ENCODE measurements around the gene ERI3.

ERI3 gene

DNA sequence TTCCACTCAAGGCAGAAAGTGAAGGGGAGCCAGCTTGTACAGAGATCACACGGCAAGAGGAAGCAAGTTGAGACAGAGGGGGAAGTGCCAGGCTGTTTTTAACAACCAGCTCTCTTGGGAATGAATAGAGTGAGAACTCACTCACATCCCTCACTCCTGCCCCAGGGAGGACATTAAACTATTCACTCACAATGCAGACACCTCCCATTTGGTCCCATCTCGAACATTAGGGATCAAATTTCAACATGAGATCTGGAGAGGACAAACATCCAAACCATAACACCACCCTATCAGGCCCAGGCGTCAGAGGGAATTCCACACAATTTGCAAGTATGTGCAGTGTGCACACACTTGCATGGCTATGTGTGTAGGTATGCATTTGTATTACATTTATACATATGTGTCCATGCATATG, 79.1 kb downstream of the ERI3 start:
- Mint-ChIP-seq H3K27ac (no peak overlapping the region), H3K36me3 (peaks cover 4% of the 10 kb centered on the region), H3K4me3 (no peak overlapping the region), H3K27me3 (no peaks in the 10 kb centered on the region), H3K9me3 (no peaks in the 10 kb centered on the region), H3K4me1 (peaks cover 20% of the 10 kb centered on the region)
- no peak for DNase-seq
- CTCF ChIA-PET, result no interaction called here

DNA sequence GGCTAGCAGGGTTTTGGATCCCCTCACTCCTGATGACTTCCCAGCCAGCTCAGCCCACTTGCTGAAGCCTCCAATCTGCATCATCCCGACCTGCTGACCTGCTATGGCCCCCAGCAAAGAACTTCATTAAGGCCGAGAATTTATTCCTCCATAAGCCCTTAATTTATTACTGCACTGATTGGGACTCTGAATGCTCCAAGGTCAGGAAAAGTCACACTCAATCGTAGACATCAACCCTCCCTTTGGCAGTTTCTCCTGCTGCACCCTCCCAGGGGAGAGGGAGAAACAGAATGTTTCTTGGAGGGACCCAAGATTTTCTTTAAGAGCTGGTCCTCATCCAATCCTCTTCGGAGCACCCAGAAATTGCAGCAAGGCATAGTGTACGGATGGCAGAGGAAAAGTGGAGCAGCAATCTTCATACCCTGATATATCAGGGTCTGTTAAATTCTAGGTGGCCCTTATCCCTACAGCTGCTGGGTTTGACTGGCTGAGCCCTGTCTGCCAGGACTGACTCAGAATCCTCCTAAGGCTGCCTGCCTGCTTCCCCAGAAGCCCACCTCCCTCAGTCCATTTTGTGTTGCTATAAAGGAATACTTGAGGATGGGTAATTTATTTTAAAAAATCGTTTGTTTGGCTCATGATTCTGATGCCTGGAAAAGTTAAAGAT, 79.6 kb downstream of the ERI3 start:
- Mint-ChIP-seq H3K27me3 (no peaks in the 10 kb centered on the region), H3K36me3 (peaks cover 4% of the 10 kb centered on the region), H3K27ac (no peak overlapping the region), H3K4me1 (peaks cover 20% of the 10 kb centered on the region), H3K9me3 (no peaks in the 10 kb centered on the region), H3K4me3 (no peak overlapping the region)
- CTCF ChIA-PET, result interaction anchor here (0.8 to 1.3 kb wide), 2 partner anchors 36 to 42 kb away, joined by 3 to 4 read pairs; no protein-coding TSS in a partner anchor
- DNase-seq, result no peak

- peak overlapping the region; percentile 38 for H3K27ac Mint-ChIP-seq
- CTCF ChIA-PET, result interaction anchor here (1.3 kb wide), 1 partner anchor 35 kb away, joined by 4 read pairs; no protein-coding TSS in a partner anchor
Observed at GRCh38 chr1:44273560-44274350, 81.3 kb downstream of the ERI3 start.

DNA sequence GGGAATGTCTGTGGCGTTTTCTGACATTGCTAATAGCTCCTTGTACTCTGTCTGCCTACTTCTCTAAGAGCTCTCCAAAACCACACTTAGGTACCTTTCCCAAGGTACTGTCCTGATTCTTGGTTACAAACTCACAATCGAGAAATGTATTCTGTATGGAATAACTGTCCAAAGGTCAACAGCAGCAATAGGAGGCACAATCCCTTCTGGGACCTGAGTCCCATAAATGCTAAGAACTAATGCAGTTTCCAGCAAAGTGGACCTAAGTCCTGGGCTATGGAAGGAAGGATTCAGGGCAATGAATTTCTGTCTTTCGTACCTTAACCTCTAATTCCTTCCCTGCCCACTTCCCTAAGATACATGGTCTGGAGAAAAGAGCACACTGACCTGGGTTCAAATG, 82.1 kb downstream of the ERI3 start:
- CTCF ChIA-PET, result no interaction called here
- Mint-ChIP-seq H3K27me3 (no peaks in the 10 kb centered on the region), H3K4me3 (no peak overlapping the region), H3K4me1 (peaks cover 20% of the 10 kb centered on the region), H3K27ac (no peak overlapping the region), H3K9me3 (no peaks in the 10 kb centered on the region), H3K36me3 (peaks cover 4% of the 10 kb centered on the region)
- DNase-seq, result no peak

More at GRCh38 chr1:44273560-44274350, 81.3 kb downstream of the ERI3 start:
- no peaks in the 10 kb centered on the region for H3K9me3 Mint-ChIP-seq
- no peak for DNase-seq
- H3K4me1 Mint-ChIP-seq, result peaks cover 20% of the 10 kb centered on the region
- no peaks in the 10 kb centered on the region for H3K27me3 Mint-ChIP-seq
- H3K36me3 Mint-ChIP-seq, result peaks cover 4% of the 10 kb centered on the region
- H3K4me3 Mint-ChIP-seq, result no peak overlapping the region

DNA sequence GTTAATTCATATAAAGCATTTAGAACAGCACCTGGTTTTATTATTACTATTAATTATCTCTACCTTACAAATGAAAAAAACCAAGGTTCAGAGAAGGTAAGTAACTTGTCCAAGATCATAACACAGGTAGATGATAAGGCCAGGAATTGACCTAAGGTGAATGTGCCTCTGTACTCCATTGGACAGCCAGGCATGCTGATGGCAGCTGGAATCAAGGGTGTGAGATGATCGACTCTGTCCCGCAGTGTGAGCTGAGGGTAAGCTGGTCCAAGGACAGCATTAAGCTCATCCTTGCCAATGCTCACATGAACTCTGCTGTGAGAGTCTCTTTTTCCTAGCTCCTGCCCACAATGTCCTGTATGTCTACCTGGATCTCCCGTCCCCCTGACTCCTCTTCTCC, 83.4 kb downstream of the ERI3 start:
- no peak for DNase-seq
- Mint-ChIP-seq H3K27me3 (no peaks in the 10 kb centered on the region), H3K9me3 (no peaks in the 10 kb centered on the region), H3K27ac (no peak overlapping the region), H3K4me1 (peaks cover 20% of the 10 kb centered on the region), H3K4me3 (no peak overlapping the region), H3K36me3 (peaks cover 4% of the 10 kb centered on the region)
- CTCF ChIA-PET, result interaction anchor here (1.2 kb wide), 1 partner anchor 46 kb away, joined by 4 read pairs; no protein-coding TSS in a partner anchor

- Mint-ChIP-seq H3K27me3 (no peaks in the 10 kb centered on the region), H3K9me3 (no peaks in the 10 kb centered on the region), H3K36me3 (peaks cover 4% of the 10 kb centered on the region), H3K27ac (no peak overlapping the region), H3K4me3 (no peak overlapping the region), H3K4me1 (peaks cover 20% of the 10 kb centered on the region)
- DNase-seq, result no peak
- CTCF ChIA-PET, result interaction anchor here (1.2 kb wide), 1 partner anchor 47 kb away, joined by 4 read pairs; no protein-coding TSS in a partner anchor
Observed at GRCh38 chr1:44270686-44271628, 84.1 kb downstream of the ERI3 start.

GRCh38 chr1:44268054-44268453, 87.0 kb downstream of the ERI3 start:
- H3K27me3 Mint-ChIP-seq, result no peaks in the 10 kb centered on the region
- no peak overlapping the region for H3K4me3 Mint-ChIP-seq
- CTCF ChIA-PET, result no interaction called here
- no peak overlapping the region for H3K27ac Mint-ChIP-seq
- H3K36me3 Mint-ChIP-seq, result no peaks in the 10 kb centered on the region
- H3K9me3 Mint-ChIP-seq, result no peaks in the 10 kb centered on the region
- H3K4me1 Mint-ChIP-seq, result peaks cover 20% of the 10 kb centered on the region
- DNase-seq, result no peak

DNA sequence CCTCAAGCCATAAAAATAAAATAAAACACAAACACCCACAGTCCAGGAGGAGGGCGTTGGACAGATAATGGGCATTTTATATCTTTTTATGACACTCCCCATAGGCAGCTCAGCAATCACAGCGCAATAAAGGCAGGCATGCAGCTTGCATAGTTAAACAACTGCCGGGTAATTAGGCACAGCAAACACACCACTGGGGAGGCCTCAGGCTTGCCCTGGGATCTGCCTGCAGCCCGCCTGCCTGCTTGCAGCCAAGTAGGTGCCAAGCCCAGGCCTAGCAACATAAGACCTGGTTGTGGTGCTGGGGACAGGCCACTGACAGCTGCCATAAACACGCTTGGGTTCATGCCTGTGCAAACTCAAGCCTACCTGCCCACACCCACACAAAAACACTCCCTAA, 87.6 kb downstream of the ERI3 start:
- no peak for DNase-seq
- Mint-ChIP-seq H3K27ac (no peak overlapping the region), H3K9me3 (no peaks in the 10 kb centered on the region), H3K27me3 (no peaks in the 10 kb centered on the region), H3K4me1 (peaks cover 20% of the 10 kb centered on the region), H3K36me3 (no peaks in the 10 kb centered on the region), H3K4me3 (no peak overlapping the region)
- CTCF ChIA-PET, result interaction anchor here (0.9 kb wide), 1 partner anchor 50 kb away, joined by 3 read pairs; no protein-coding TSS in a partner anchor

DNA sequence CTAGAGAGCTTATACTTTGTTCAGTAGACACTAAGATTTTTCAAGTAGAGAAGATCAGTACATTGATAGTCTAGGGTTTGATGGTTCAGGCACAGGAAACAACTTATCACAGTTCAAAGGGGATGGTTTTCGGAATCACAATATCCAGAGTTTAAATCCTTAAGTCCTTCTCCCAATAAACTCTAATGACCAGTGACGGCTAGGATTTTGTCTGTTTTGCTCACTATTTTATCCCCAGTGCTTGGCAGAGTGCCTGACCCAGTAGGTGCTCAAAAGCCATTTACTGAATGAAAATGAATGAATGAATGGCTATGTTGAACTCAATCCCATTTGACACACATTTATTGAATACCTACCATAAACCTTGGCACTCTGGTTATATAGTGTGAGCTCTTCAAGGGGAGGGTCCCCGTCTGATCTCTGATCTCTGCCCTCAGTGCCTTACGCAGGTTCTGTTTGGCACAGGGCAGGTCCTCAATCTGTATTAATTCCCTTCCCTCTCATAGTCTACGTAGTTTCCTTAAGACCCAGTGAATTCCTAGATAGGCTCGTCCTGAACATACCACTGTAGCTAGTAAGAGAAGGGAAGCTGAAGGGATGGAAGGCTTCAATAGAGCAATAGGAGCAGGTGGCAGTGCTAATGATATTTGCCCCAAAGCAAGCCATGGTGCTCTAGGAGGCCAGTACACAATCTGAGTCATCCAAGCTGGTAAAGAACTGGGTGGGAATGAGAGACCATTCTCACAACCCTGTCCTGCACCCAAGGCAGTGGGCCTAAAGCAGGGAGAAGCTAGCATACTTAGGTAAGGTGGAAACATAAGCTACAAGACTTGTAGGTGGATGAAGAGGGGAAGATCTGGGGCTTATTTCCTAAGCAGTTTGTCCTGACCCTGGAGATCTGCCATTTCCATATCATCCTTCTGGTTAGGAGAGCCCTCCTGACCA, 88.4 kb downstream of the ERI3 start:
- Mint-ChIP-seq H3K27me3 (no peaks in the 10 kb centered on the region), H3K4me3 (no peak overlapping the region), H3K4me1 (peaks cover 20% of the 10 kb centered on the region), H3K9me3 (no peaks in the 10 kb centered on the region), H3K36me3 (no peaks in the 10 kb centered on the region), H3K27ac (no peak overlapping the region)
- no peak for DNase-seq
- CTCF ChIA-PET, result interaction anchor here (0.9 kb wide), 1 partner anchor 49 kb away, joined by 3 read pairs; no protein-coding TSS in a partner anchor

- Mint-ChIP-seq H3K27me3 (no peaks in the 10 kb centered on the region), H3K4me3 (no peak overlapping the region), H3K4me1 (peaks cover 23% of the 10 kb centered on the region), H3K9me3 (no peaks in the 10 kb centered on the region), H3K36me3 (no peaks in the 10 kb centered on the region), H3K27ac (no peak overlapping the region)
- CTCF ChIA-PET, result interaction anchor here (0.7 to 1.4 kb wide), 3 partner anchors 9 to 27 kb away, joined by 3 to 4 read pairs (median 3); no protein-coding TSS in a partner anchor
- no peak for DNase-seq
Observed at GRCh38 chr1:44265656-44266358, 89.2 kb downstream of the ERI3 start.

GRCh38 chr1:44264451-44264771, 90.6 kb downstream of the ERI3 start:
- Mint-ChIP-seq H3K27ac (peak overlapping the region; percentile 60), H3K9me3 (no peaks in the 10 kb centered on the region), H3K36me3 (no peaks in the 10 kb centered on the region), H3K4me3 (no peak overlapping the region), H3K27me3 (no peaks in the 10 kb centered on the region), H3K4me1 (peaks cover 27% of the 10 kb centered on the region)
- DNase-seq, result no peak
- CTCF ChIA-PET, result no interaction called here

GRCh38 chr1:44263568-44264450, 91.2 kb downstream of the ERI3 start:
- Mint-ChIP-seq H3K9me3 (no peaks in the 10 kb centered on the region), H3K36me3 (no peaks in the 10 kb centered on the region), H3K4me3 (no peak overlapping the region), H3K27me3 (no peaks in the 10 kb centered on the region), H3K27ac (peak overlapping the region; percentile 60), H3K4me1 (peaks cover 27% of the 10 kb centered on the region)
- CTCF ChIA-PET, result no interaction called here
- DNase-seq, result peak; percentile 31

Data from activated naive CD4-positive, alpha-beta T cell treated with anti-CD3 and anti-CD28 coated beads, Interleukin-2, amount 10 ng/mL, durations not matched to agents 7 days and 5 days (primary cell).